Muscle layer of colon (tissue), 2 donors: Measurements from ENCODE around the gene RAB33B.
"Not testable (repeated sequence)": the region's sequence is repeated elsewhere in the genome, so short reads cannot be mapped to it uniquely, and the experiment has no call there.

Experiments used
- H3K27ac ChIP-seq: one replicate; pipeline ENCODE4 v1.7.0; 2013; ENCODE audit warnings: low read depth, mild to moderate bottlenecking, low read length, moderate library complexity
- H3K27me3 ChIP-seq, 2 donors: one replicate each; pipeline ENCODE4 v1.7.0; 2013; ENCODE audit warnings: low read length in 2 of 2, mild to moderate bottlenecking in 2 of 2; ENCODE audit not compliant: insufficient read depth in 2 of 2, control insufficient read depth in 1 of 2
- H3K36me3 ChIP-seq: one replicate; pipeline ENCODE4 v1.7.0; 2013; ENCODE audit warnings: mild to moderate bottlenecking, low read length; ENCODE audit not compliant: insufficient read depth
- H3K4me1 ChIP-seq: one replicate; pipeline ENCODE4 v1.7.0; 2013; ENCODE audit warnings: mild to moderate bottlenecking, low read length; ENCODE audit not compliant: insufficient read depth
- H3K4me3 ChIP-seq, 2 donors: one replicate each; pipeline ENCODE4 v1.7.0; 2013; ENCODE audit warnings: low read length in 2 of 2, low read depth in 1 of 2, mild to moderate bottlenecking in 1 of 2, moderate library complexity in 1 of 2
- H3K9ac ChIP-seq: one replicate; pipeline ENCODE4 v1.7.0; 2013; ENCODE audit warnings: low read length
- H3K9me3 ChIP-seq: one replicate; pipeline ENCODE4 v1.7.0; 2013; ENCODE audit warnings: mild to moderate bottlenecking, low read length
- donor health status: abdominal sarcoma.
- donor health status: Adenocarcinoma of cecum.

The RAB33B gene

DNA sequence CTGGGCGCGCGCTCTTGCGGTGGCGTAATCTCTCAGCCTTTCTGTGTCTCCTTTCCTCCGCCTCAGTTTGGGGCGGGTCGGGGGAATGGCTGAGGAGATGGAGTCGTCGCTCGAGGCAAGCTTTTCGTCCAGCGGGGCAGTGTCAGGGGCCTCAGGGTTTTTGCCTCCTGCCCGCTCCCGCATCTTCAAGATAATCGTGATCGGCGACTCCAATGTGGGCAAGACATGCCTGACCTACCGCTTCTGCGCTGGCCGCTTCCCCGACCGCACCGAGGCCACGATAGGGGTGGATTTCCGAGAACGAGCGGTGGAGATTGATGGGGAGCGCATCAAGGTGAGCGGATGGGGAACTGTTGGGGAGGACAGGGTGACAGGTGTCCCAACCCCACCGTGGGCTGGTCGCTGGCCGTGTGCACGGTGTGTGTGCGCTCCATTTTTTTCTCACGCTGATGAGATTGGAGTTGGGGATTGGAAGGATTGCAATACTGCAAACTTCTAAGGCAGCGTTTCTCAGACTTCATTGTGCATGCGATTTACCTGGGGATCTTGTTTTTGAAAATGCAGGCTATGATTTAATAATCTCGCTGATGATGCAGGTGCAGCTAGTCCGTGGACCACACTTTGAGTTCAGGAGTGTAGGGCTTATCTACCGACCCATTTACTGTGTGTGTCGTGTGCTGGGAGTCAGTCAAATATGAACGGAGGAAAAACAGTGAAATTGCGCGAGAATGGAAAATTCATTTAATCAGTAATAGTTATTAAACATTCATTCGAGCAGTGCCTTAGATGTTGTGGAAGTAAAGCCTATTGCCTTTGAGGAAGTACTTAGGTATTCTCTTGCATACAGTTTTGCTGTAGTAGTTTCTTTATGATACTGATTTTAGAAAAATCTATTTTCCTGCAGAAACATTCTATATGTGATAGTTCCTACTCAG is at the start of gene RAB33B:
Gene RAB33B, plus strand, starts transcription at position 11 of the 935 bp plus-strand sequence. Its CDS starts 75 bp downstream, at position 86.
- H3K4me1 ChIP-seq = peaks cover 41% of the 10 kb centered on the region
- no peaks in the 10 kb centered on the region for H3K36me3 ChIP-seq
- H3K9me3 ChIP-seq = no peaks in the 10 kb centered on the region
- H3K27ac ChIP-seq = peak within 1 kb of the TSS; percentile 94
- H3K4me3 ChIP-seq = peak within 1 kb of the TSS; percentile 70 to 99
- no peaks in the 10 kb centered on the region for H3K27me3 ChIP-seq
- H3K9ac ChIP-seq = peak within 1 kb of the TSS; percentile 98

DNA sequence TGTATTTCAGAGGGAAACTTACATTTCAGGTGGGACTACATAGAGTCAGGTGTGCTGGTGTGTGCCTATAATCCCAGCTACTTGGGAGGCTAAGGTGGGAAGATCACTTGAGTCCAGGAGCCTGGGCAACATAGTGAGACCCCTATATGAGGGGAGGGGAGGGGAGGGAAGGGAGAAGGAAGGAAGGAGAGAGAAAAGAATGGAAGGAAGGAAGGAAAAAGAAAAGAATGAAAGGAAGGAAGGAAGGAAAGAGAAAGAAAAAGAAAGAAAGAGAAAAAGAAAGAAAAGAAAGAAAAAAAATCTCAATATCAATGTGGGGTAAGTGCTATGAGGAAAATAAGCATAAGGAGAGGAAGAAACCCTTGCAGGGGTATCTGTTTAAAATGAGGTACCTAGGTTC is 43.6 kb upstream of the RAB33B start:
- H3K27me3 ChIP-seq = no peaks in the 10 kb centered on the region

DNA sequence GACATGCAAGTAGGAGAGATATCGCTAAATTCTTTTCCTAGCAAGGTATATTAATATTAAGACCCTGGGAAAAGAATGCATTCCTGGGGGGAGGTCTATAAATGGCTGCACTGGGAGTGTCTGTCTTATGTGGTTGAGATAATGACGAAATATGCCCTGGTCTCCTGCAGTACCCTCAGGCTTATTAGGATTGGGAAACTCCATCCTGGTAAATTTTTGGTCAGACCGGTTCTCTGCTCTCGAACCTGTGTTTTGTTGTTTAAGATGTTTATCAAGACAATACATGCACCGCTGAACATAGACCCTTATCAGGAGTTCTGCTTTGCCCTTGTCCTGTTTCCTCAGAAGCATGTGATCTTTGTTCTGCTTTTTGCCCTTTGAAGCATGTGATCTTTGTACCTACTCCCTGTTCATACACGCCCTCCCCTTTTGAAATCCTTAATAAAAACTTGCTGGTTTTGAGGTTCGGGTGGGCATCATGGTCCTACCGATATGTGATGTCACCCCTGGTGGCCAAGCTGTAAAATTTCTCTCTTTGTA is 39.2 kb upstream of the RAB33B start:
- H3K4me1 ChIP-seq, H3K27me3 ChIP-seq, H3K36me3 ChIP-seq, H3K27ac ChIP-seq, H3K4me3 ChIP-seq, H3K9me3 ChIP-seq, H3K9ac ChIP-seq: not testable (repeated sequence)

More for the DNA sequence above, 43.6 kb upstream of the RAB33B start:
- no peaks in the 10 kb centered on the region for H3K4me1 ChIP-seq
- H3K9me3 ChIP-seq = no peaks in the 10 kb centered on the region
- no peak overlapping the region for H3K27ac ChIP-seq
- no peaks in the 10 kb centered on the region for H3K36me3 ChIP-seq
- no peak overlapping the region for H3K4me3 ChIP-seq
- H3K9ac ChIP-seq = no peak overlapping the region

DNA sequence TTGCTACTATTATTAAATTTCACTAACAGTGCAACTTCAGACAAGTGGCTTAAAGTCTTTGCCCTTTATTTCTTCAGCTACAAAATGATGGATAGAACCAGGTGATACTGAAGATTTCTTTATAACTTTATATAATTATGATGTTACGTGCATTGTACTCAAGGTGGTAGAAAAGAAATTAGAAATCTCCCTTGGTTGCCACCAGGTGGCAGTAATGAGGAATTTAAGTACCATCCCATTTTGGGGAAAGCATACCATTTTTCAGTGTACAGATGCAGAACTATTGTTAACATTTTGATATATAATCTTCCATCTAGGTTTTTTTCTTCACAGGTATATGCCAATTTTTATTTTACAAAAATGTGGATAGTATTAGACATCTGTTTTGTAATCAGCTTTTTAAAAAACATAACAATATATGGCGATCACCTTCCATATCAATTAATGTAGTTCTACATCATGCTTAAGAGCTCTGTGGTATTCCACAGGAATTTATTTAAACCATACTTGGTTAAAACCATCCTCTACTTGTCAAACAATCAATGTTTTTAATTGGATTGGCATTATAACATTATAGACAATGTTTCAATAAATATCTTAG is 37.7 kb upstream of the RAB33B start:
- no peaks in the 10 kb centered on the region for H3K36me3 ChIP-seq
- no peak overlapping the region for H3K27ac ChIP-seq
- H3K4me3 ChIP-seq = no peak overlapping the region
- no peak overlapping the region for H3K9ac ChIP-seq
- H3K9me3 ChIP-seq = no peaks in the 10 kb centered on the region
- H3K4me1 ChIP-seq = peaks cover 6% of the 10 kb centered on the region
- no peaks in the 10 kb centered on the region for H3K27me3 ChIP-seq

DNA sequence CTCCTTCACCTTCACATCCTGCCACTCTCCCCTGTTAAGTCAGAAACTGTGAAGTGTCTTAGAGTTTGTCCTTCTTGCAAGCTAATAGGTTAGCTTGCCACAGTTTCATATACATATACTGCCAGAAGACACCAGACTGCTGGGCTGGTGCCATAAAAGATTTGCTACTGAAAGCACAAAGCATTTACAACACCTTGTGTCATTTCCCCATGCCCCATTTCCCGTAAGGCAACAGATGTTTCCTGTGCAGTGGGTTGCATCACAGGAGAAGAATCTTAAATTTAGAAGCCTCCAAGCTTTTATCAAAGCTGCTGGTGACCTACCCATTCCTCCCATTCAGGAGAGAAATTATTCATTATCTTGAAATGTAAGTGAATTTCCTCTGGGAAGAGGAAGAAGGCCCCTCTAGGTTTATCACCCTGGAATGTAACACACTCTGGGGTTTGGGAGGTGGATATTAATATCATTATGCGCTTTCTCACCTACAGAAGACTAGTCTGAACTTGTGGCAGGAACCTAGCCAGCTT is 34.5 kb upstream of the RAB33B start:
- no peaks in the 10 kb centered on the region for H3K9me3 ChIP-seq
- H3K27ac ChIP-seq = no peak overlapping the region
- H3K4me1 ChIP-seq = peaks cover 6% of the 10 kb centered on the region
- no peak overlapping the region for H3K9ac ChIP-seq
- no peaks in the 10 kb centered on the region for H3K27me3 ChIP-seq
- no peaks in the 10 kb centered on the region for H3K36me3 ChIP-seq
- H3K4me3 ChIP-seq = no peak overlapping the region

DNA sequence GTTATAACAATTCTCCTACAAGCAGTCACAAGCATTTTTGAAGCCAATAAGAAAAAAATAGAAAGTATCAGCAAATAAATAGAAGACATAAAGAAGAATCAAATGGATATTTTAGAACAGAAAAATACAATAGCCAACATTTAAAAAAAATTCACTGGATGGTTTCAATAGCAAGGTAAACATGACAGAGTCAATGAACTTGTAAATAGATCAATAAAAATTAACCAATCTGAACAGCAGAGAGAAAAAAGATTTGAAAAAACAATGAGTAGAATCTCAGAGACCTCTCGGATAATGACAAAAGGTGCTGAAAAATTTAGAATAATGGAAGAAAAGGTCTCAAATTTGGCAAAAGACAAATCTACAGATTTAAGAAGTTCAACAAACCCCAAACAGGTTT is 33.3 kb upstream of the RAB33B start:
- H3K27me3 ChIP-seq = no peaks in the 10 kb centered on the region
- peaks cover 6% of the 10 kb centered on the region for H3K4me1 ChIP-seq
- no peak overlapping the region for H3K27ac ChIP-seq
- no peak overlapping the region for H3K4me3 ChIP-seq
- no peaks in the 10 kb centered on the region for H3K36me3 ChIP-seq
- no peak overlapping the region for H3K9ac ChIP-seq
- H3K9me3 ChIP-seq = no peaks in the 10 kb centered on the region

DNA sequence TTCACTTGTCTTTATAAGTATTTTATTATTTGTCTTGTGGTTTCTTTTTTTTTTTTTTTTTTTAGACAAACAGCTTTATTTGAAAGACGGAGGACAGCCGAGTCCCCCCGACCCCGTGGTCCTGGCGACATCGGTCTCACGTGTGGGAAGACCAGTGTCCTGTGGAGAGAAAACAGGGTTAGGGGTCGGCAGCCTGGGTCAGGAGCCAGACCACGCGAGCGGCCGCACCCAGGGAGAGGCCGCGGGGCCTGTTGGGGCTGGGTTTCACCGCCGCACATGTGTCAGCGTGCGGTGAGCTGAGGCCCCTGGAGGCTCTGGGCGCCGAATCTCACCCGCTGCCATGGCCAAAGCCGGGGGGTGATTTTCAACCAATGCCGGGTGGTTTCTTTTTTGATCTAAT is 17.8 kb upstream of the RAB33B start:
- no peaks in the 10 kb centered on the region for H3K4me1 ChIP-seq
- H3K36me3 ChIP-seq = no peaks in the 10 kb centered on the region
- no peak overlapping the region for H3K9ac ChIP-seq
- no peaks in the 10 kb centered on the region for H3K9me3 ChIP-seq
- H3K4me3 ChIP-seq = no peak overlapping the region
- H3K27ac ChIP-seq = no peak overlapping the region
- no peaks in the 10 kb centered on the region for H3K27me3 ChIP-seq

DNA sequence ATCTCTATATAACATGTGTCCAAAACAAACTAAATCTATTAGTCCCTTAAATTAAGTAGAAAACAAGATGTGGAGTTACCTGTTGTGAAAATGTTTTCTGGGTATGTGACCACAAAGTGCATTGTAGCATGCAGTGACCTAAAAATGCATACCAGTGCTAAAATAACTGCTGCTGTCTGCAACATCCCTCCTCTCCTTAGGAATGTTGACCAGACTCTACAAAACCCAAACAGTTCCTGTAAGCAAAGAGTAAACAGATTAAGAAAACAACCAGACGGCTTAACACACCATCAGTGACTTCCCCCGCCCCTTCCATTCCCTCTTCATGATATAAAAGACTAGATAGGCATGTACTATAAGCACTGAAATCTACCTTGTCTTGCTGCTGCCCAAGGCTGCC is 15.8 kb upstream of the RAB33B start:
- H3K4me3 ChIP-seq = no peak overlapping the region
- H3K9ac ChIP-seq = no peak overlapping the region
- no peaks in the 10 kb centered on the region for H3K9me3 ChIP-seq
- H3K36me3 ChIP-seq = no peaks in the 10 kb centered on the region
- H3K27ac ChIP-seq = no peak overlapping the region
- H3K4me1 ChIP-seq = no peaks in the 10 kb centered on the region
- no peaks in the 10 kb centered on the region for H3K27me3 ChIP-seq

DNA sequence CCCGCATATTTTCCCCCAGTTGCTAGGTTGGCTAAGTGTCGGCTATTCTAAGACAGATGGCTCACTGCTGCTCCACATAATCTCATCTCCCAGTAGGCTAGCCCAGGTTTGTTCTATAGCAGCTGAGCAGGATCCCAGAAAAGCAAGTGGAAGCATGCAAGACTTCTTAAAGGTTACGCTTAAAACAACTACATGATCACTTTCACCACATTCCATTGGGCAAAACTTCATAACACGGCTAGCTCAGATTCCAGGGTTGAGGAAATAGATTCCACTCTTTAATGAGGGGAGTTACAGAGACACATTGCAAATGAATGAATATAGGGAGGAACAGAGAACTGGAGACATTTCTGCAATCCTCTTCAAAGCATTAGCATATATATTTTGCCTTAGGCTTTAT is 12.9 kb upstream of the RAB33B start:
- Histone ChIP-seq H3K9me3 (no peaks in the 10 kb centered on the region), H3K27me3 (no peaks in the 10 kb centered on the region), H3K4me1 (no peaks in the 10 kb centered on the region), H3K4me3 (no peak overlapping the region), H3K9ac (no peak overlapping the region), H3K27ac (no peak overlapping the region), H3K36me3 (no peaks in the 10 kb centered on the region)

DNA sequence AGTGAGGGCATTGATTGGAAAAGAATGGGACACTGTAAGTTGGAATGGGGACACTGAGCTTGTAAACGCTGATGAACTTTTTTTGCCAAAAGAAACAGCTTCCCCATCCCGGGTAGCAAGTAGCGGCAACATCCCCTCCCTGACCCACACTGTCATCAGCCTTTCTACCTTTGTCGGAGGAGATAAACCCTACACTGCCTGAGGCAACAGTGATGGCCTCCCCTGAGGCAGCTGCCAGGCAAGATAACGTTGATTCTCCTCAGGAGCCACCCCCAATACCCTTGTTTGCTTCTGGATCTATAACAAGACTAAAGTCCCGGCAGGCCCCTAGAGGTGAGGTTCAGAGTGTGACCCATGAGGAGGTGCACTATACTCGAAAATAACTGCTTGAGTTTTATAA is 10.3 kb upstream of the RAB33B start:
- no peaks in the 10 kb centered on the region for H3K36me3 ChIP-seq
- H3K9ac ChIP-seq = no peak overlapping the region
- no peaks in the 10 kb centered on the region for H3K27me3 ChIP-seq
- no peaks in the 10 kb centered on the region for H3K4me1 ChIP-seq
- H3K9me3 ChIP-seq = no peaks in the 10 kb centered on the region
- H3K27ac ChIP-seq = no peak overlapping the region
- H3K4me3 ChIP-seq = no peak overlapping the region

DNA sequence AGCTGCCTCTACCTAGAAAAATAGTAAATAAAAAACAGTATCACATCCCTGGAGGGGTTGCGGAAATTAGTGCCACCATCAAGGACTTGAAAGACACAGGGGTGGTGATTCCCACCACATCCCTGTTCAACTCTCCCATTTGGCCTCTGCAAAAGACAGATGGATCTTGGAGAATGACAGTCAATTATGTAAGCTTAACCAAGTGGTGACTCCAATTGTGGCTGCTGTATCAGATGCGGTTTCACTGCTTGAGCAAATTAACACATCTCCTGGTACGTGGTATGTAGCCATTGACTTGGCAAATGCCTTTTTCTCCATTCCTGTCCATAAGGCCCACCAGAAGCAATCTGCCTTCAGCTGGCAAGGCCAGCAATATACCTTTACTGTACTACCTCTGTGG is 9.0 kb upstream of the RAB33B start:
- H3K4me1 ChIP-seq, H3K36me3 ChIP-seq, H3K27ac ChIP-seq, H3K9me3 ChIP-seq, H3K4me3 ChIP-seq, H3K27me3 ChIP-seq, H3K9ac ChIP-seq: not testable (repeated sequence)
